ENCODE data around the gene CALHM5.
A peak's percentile ranks its signal among the peaks of the same experiment; 100 is the strongest.

CALHM5 gene

GRCh38 chr6:116508527-116508926 is 2.9 kb upstream of the CALHM5 start:
- no peak for DNase-seq

- no peak for DNase-seq
These were observed 696 bp downstream of the CALHM5 start for GRCh38 chr6:116512111-116512559.

GRCh38 chr6:116512734-116513133 is 1.3 kb downstream of the CALHM5 start:
- no peak for DNase-seq

- DNase-seq: no peak
These were observed 1.9 kb downstream of the CALHM5 start for GRCh38 chr6:116513224-116513875.

- DNase-seq: no peak
These were observed 2.7 kb downstream of the CALHM5 start for GRCh38 chr6:116514111-116514510.

- DNase-seq: no peak
These were observed 3.7 kb downstream of the CALHM5 start for GRCh38 chr6:116515141-116515540.

- DNase-seq: no peak
These were observed 7.4 kb downstream of the CALHM5 start for GRCh38 chr6:116518621-116519368.

- no peak for DNase-seq
These were observed 11.5 kb downstream of the CALHM5 start for GRCh38 chr6:116522896-116523295.

GRCh38 chr6:116524236-116524635 is 12.8 kb downstream of the CALHM5 start:
- no peak for DNase-seq

GRCh38 chr6:116528133-116528532 is 16.7 kb downstream of the CALHM5 start:
- DNase-seq: no peak

GRCh38 chr6:116528780-116529179 is 17.3 kb downstream of the CALHM5 start:
- DNase-seq: no peak

- DNase-seq: no peak
These were observed 18.2 kb downstream of the CALHM5 start for GRCh38 chr6:116529466-116530290.

GRCh38 chr6:116530436-116530835 is 19.0 kb downstream of the CALHM5 start:
- no peak for DNase-seq

GRCh38 chr6:116531675-116532570 is 20.5 kb downstream of the CALHM5 start:
- peak; percentile 12 to 72 (median 44) for DNase-seq

GRCh38 chr6:116533233-116533957 is 22.0 kb downstream of the CALHM5 start:
- DNase-seq: no peak

- no peak for DNase-seq
These were observed 23.7 kb downstream of the CALHM5 start for GRCh38 chr6:116535109-116535508.

- DNase-seq: peak in 3 of 6 experiments; percentile 6 to 57 (median 46)
These were observed 24.8 kb downstream of the CALHM5 start for GRCh38 chr6:116536216-116536621.

- no peak for DNase-seq
These were observed 31.0 kb downstream of the CALHM5 start for GRCh38 chr6:116542426-116542825.

GRCh38 chr6:116543149-116543548 is 31.7 kb downstream of the CALHM5 start:
- no peak for DNase-seq

GRCh38 chr6:116545651-116546050 is 34.2 kb downstream of the CALHM5 start, which contains the start of gene TRAPPC3L:
Gene TRAPPC3L, minus strand, starts transcription at chr6:116545684. Its CDS starts 170 bp downstream, at chr6:116545514.
- no peak for DNase-seq

GRCh38 chr6:116547358-116547757 is 35.9 kb downstream of the CALHM5 start:
- no peak for DNase-seq

- DNase-seq: no peak
These were observed 39.4 kb downstream of the CALHM5 start for GRCh38 chr6:116550796-116551195.

Measured in stimulated activated naive CD4-positive, alpha-beta T cell (primary cell).